ENCODE measurements around the gene ARF4.

The ARF4 gene

DNA sequence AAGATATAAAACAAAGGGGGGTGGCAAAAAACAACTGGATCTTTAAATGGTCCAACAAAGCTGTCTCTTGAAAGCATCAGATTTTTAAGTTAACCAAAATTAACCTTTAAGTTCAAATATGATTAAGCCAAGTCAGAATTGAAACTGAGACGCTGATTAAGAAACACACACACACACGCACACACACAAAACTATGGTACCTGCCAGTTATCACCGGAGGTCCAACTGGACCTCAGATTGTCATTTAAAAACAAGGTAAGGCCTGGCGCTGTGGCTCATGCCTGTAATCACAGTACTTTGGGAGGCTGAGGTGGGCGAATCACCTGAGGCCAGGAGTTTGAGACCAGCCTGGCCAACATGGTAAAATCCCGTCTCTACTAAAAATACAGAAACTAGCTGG lies 10.4 kb downstream of the ARF4 start:
- DNase-seq (ENCODE audit: low read depth in 2 of 2), result no peak
- TF ChIP-seq CTCF (IDR thresholded peaks at IDR 0.05; ENCODE audit: low read depth, low read length), result no peak
- H3K4me3 ChIP-seq (replicated peaks in 1 of 2; ENCODE audit: low read depth in 2 of 2, low read length in 2 of 2), result no peak overlapping the region

GRCh38 chr3:57583544-57583943 lies 13.6 kb downstream of the ARF4 start:
- TF ChIP-seq CTCF (IDR thresholded peaks at IDR 0.05; ENCODE audit: low read depth, low read length), result no peak
- DNase-seq (ENCODE audit: low read depth in 2 of 2), result no peak
- H3K4me3 ChIP-seq (replicated peaks in 1 of 2; ENCODE audit: low read depth in 2 of 2, low read length in 2 of 2), result no peak overlapping the region

GRCh38 chr3:57582474-57583168 lies 14.5 kb downstream of the ARF4 start:
- TF ChIP-seq CTCF (IDR thresholded peaks at IDR 0.05; ENCODE audit: low read depth, low read length), result no peak
- H3K4me3 ChIP-seq (replicated peaks in 1 of 2; ENCODE audit: low read depth in 2 of 2, low read length in 2 of 2), result no peak overlapping the region
- no peak for DNase-seq (ENCODE audit: low read depth in 2 of 2)

- TF ChIP-seq CTCF (IDR thresholded peaks at IDR 0.05; ENCODE audit: low read depth, low read length), result no peak
- no peak for DNase-seq (ENCODE audit: low read depth in 2 of 2)
- H3K4me3 ChIP-seq (replicated peaks in 1 of 2; ENCODE audit: low read depth in 2 of 2, low read length in 2 of 2), result no peak overlapping the region
These were observed 19.3 kb downstream of the ARF4 start for GRCh38 chr3:57577801-57578200.

GRCh38 chr3:57575966-57576626 lies 21.0 kb downstream of the ARF4 start:
- H3K4me3 ChIP-seq (replicated peaks in 1 of 2; ENCODE audit: low read depth in 2 of 2, low read length in 2 of 2), result no peak overlapping the region
- DNase-seq (ENCODE audit: low read depth in 2 of 2), result no peak
- no peak for TF ChIP-seq CTCF (IDR thresholded peaks at IDR 0.05; ENCODE audit: low read depth, low read length)

DNA sequence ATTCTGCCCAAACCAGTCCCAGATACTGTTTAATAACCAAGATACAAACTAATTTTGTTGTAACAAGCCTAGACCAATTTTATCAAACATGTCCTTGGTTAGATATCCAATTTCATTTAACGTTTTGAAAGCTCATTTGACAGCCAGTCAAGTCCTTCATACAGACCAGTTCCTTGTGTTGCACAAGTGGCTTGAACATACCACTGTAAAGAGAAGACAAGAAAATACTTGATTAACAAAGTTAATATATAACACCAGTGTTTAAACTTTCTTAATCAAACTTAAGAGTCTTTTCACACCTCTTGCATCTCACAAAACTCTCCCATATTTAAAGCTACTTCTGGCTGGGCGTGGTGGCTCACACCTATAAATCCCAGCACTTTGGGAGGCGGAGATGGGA lies 25.0 kb downstream of the ARF4 start:
- no peak overlapping the region for H3K4me3 ChIP-seq (replicated peaks in 1 of 2; ENCODE audit: low read depth in 2 of 2, low read length in 2 of 2)
- no peak for DNase-seq (ENCODE audit: low read depth in 2 of 2)
- TF ChIP-seq CTCF (IDR thresholded peaks at IDR 0.05; ENCODE audit: low read depth, low read length), result no peak

Measured in cardiac fibroblast (primary cell).